ENCODE results near the gene ERC2.

GRCh38 chr3:56369914-56370313, 98.4 kb downstream of the ERC2 start:
- TF ChIP-seq CTCF (IDR thresholded peaks at IDR 0.05) (no peak), ZFX (IDR thresholded peaks at IDR 0.05; ENCODE audit: borderline replicate concordance) (no peak)

Measured in 22Rv1 (cell line).